Measurements from ENCODE around the gene ASPHD1.

GRCh38 chr16:29862383-29862883 lies 37.9 kb upstream of the ASPHD1 start:
- TF ChIP-seq CTCF (IDR thresholded peaks at IDR 0.05), result no peak
- no peak for TF ChIP-seq POLR2A (IDR thresholded peaks at IDR 0.05)
